KG1 (cell line): ENCODE results near the gene GTPBP2.

Experiments used
- DNase-seq: peaks from one replicate; lab custom pipeline; 2025; lab: John Stamatoyannopoulos, UW

GTPBP2 gene

DNA sequence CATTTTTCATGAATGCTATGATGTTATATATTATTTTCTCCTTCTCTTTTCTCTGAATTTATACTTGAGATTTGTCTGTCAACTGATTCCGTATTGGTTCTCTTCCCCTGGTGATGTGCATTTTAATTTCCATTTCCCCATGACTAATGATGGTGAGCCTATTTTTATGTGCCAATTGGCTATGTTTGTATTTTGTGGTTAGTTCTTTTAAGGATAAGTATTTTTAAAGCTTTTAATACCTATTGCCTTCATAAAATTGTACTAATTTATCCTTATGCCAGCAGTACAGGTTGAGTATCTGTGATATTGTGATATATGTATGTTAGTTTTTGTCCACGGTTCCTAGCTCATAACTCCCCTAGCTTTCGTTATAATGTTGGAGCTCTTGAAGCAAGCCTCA is 50.3 kb downstream of the GTPBP2 start:
- no peak for DNase-seq

DNA sequence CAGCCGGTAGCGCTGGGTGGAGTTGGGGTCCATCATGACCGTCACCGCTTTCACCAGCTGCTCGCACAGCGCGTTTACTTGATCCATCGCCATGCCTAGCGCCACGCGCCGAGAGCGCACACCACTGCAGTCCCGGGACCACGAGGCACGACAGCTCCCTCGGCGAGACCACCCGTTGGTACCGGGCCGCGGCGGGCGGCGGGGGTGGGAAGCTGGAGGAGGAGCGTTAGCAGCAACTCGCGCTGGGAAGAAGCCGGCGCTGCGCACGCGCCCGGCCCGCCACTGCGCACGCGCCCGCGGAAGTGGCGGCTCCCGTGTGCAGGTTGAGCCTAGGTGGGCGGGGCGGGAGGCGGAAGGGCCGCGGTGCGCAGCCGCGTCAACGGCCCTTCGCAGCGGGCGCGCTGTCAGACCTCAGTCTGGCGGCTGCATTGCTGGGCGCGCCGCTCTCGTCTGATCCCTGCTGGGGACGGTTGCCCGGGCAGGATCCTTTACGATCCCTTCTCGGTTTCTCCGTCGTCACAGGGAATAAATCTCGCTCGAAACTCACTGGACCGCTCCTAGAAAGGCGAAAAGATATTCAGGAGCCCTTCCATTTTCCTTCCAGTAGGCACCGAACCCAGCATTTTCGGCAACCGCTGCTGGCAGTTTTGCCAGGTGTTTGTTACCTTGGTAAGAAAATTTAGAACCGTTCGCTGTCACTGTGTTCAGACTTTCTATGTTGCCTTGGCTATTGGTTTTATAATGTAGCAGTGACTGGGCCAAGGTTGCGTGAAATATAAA is 53.1 kb downstream of the GTPBP2 start, which contains the start of the genes POLH and XPO5:
TSS of gene POLH (plus strand) at position 414 of the 780 bp plus-strand sequence. CDS start 6,135 bp downstream, outside the sequence.
TSS of gene XPO5 (minus strand) at position 267 of the 780 bp plus-strand sequence. CDS start at position 93, 174 bp downstream.
- DNase-seq, result peak; percentile 87

DNA sequence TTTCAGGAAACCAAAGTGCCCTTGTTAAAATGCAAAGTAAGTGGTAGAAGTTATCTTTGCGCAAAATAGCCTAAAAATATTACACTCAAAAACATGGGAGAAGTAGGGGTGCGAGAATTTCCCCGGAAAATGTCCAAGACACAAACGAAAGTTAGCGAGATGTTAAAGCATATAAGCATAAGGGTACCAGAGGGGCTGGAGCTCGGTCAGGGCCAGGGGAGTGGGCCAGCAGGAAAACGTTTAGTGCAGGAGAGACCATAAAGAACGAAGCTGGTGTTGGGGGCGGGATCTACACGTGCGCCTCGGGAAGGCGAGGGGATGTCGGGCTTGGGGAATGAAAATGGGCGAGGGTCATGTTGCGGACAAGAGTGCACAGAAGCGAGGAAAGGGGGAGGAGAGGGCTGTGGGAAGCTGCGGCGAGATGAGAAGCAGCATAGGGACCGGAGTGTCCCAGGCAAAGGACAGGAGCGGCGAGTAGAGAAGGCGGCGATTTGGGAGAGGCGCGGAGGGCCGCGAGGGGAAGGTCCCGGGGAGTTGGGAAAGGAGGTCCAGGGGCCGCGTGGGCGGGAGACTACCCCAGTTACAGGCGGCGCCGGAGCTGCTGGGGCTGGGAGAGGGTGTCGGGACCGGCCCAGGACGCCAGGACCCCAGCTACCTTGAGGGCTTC is 53.8 kb downstream of the GTPBP2 start:
- peak; percentile 29 for DNase-seq

DNA sequence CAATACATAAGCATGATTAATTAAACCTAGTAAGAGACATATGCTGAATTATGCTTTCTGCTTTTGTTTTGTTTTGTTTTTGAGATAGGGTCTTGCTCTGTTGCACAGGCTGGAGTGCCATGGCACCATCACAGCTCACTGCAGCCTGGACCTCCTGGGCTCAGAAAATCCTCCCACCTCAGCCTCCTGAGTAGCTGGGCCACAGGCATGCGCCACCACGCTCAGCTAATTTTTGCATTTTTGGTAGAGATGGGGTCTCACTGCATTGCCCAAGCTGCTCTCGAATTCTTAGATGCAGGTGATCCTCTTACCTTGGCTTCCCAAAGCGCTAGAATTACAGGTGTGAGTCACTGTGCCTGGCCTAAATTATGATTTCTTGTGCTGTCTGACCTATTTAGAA is 57.0 kb downstream of the GTPBP2 start:
- DNase-seq, result no peak

DNA sequence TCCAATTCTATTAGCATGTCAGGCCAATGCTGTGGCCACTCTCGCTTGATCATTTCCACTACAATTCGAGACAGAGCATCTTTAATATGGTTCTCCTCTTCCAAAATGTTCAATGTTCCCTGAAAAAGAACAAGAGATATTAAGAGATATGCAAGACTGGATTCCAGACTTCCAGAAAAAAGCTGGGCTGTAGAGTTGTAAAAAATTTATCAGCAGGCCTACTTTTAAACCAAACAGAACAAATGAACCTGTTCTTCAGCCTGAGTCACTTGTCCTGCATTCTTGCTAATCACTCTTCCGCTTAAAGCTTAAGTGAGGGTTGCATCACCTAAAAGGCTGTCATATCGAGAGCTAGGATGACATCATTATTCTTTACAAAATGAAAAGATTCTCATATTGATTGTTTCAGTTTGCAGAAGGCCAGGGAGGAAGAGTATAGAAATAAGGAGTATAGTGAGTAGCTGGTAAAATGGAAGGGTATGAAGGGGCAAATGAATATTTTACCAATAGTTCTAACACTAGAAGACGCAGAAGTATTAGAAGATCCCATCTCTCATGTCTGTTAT is 58.1 kb downstream of the GTPBP2 start:
- no peak for DNase-seq
